B cell (primary cell): Measurements from ENCODE around the gene OS9. TPM values are rescaled to one million over a fixed set of nuclear protein-coding genes. Genes with fewer than 3 reads are reported as not detected.

Experiments
- ATAC-seq: fragments of 200-7000 bp; cut with Tn5 transposase; one replicate; pipeline ENCODE4 v1.10.0; 2021; ENCODE audit warnings: low read depth, mild to moderate bottlenecking, moderate number of reproducible peaks, moderate library complexity
- CTCF ChIA-PET: fragments of 350-600 bp; sonication (Branson Sonifier 250); formaldehyde crosslinking; loops from one replicate; lab custom pipeline; 2021; ENCODE audit warnings: antibody characterized with exemption, inconsistent platforms; lab: Charles Lee
- POLR2A ChIA-PET: fragments of 350-600 bp; sonication (Branson Sonifier 250); formaldehyde crosslinking; loops from one replicate; lab custom pipeline; 2021; ENCODE audit warnings: antibody characterized with exemption; lab: Charles Lee
- DNase-seq: peaks from one replicate; pipeline ENCODE4 v3.0.0; 2013
- H2AFZ ChIP-seq: 2 replicates; pipeline ENCODE4 v1.6.1; 2012; ENCODE audit warnings: mild to moderate bottlenecking, low read depth, low read length; ENCODE audit not compliant: insufficient read depth, poor library complexity, severe bottlenecking
- H3K27ac ChIP-seq, 2 donors: 1 replicate in 1 of 2; 2 replicates in 1 of 2; pipeline ENCODE4 v1.5.1; 2012 to 2013; ENCODE audit warnings: low read length in 2 of 2, mild to moderate bottlenecking in 2 of 2, moderate library complexity in 1 of 2
- H3K27me3 ChIP-seq, 4 experiments: fragments of 200-600 bp in 1 of 4; sonication (generic) in 1 of 4; replicated peaks in 1 of 4; 1 replicate in 2 of 4; 2 replicates in 2 of 4; pipeline versions ENCODE4 v1.6.1 to v1.7.0; 2013 to 2016; ENCODE audit warnings: low read length in 3 of 4, mild to moderate bottlenecking in 2 of 4, mixed read lengths in 1 of 4, moderate library complexity in 1 of 4; ENCODE audit not compliant: insufficient read depth in 4 of 4, control insufficient read depth in 3 of 4; ENCODE audit errors: control extremely low read depth in 1 of 4
- H3K36me3 ChIP-seq, 2 experiments: replicated peaks in 1 of 2; 1 replicate in 1 of 2; 2 replicates in 1 of 2; pipeline versions ENCODE4 v1.6.1 to v1.7.1; 2013; ENCODE audit warnings: low read length in 1 of 2; ENCODE audit not compliant: insufficient read depth in 2 of 2, control insufficient read depth in 1 of 2; ENCODE audit errors: control extremely low read depth in 1 of 2, extremely low read depth in 1 of 2
- H3K4me1 ChIP-seq, 2 donors: fragments of 200-600 bp in 1 of 2; sonication (generic) in 1 of 2; 1 replicate in 1 of 2; 2 replicates in 1 of 2; pipeline versions ENCODE4 v1.5.1 to v1.6.1; 2013 to 2017; ENCODE audit warnings: low read length in 2 of 2; ENCODE audit not compliant: control insufficient read depth in 2 of 2, insufficient read depth in 2 of 2
- H3K4me2 ChIP-seq: replicated peaks from 2 replicates; pipeline ENCODE3; 2012; ENCODE audit warnings: mild to moderate bottlenecking, low read depth, low read length; ENCODE audit not compliant: poor library complexity, severe bottlenecking
- H3K4me3 ChIP-seq, 5 experiments: fragments of 200-600 bp in 1 of 5; sonication (generic) in 1 of 5; 1 replicate in 3 of 5; 2 replicates in 2 of 5; pipeline versions ENCODE4 v1.5.1 to v1.7.0; 2011 to 2016; ENCODE audit warnings: low read length in 4 of 5, mild to moderate bottlenecking in 4 of 5, low read depth in 2 of 5, control low read depth in 1 of 5, moderate library complexity in 1 of 5; ENCODE audit not compliant: insufficient read depth in 1 of 5; ENCODE audit errors: control extremely low read depth in 1 of 5, extremely low read depth in 1 of 5
- H3K79me2 ChIP-seq: fragments of 200-600 bp; sonication (generic); one replicate; pipeline ENCODE4 v1.6.0; 2016; ENCODE audit warnings: low read length; ENCODE audit not compliant: control insufficient read depth, insufficient read depth
- H3K9ac ChIP-seq: fragments of 200-600 bp; sonication (generic); 2 replicates; pipeline ENCODE4 v1.6.1; 2017; ENCODE audit warnings: mild to moderate bottlenecking, low read length, moderate library complexity
- H3K9me3 ChIP-seq, 3 donors: one replicate each; pipeline versions ENCODE4 v1.6.1 to v1.7.1; 2013; ENCODE audit warnings: low read length in 2 of 3; ENCODE audit not compliant: control insufficient read depth in 2 of 3, insufficient read depth in 1 of 3; ENCODE audit errors: control extremely low read depth in 1 of 3
- H4K20me1 ChIP-seq: 2 replicates; pipeline ENCODE4 v1.6.0; 2012; ENCODE audit warnings: mild to moderate bottlenecking, low read length; ENCODE audit not compliant: insufficient read depth, control insufficient read depth, poor library complexity, severe bottlenecking
- H3K27ac Mint-ChIP-seq: one replicate; pipeline ENCODE4 v1.8.0; 2021; ENCODE audit warnings: mixed read lengths
- H3K27me3 Mint-ChIP-seq: one replicate; pipeline ENCODE4 v1.8.0; 2021; ENCODE audit warnings: mixed read lengths
- H3K4me1 Mint-ChIP-seq: one replicate; pipeline ENCODE4 v1.8.0; 2021; ENCODE audit warnings: mixed read lengths
- H3K4me3 Mint-ChIP-seq: one replicate; pipeline ENCODE4 v1.8.0; 2021; ENCODE audit warnings: mixed read lengths
- H3K9me3 Mint-ChIP-seq: one replicate; pipeline ENCODE4 v1.8.0; 2022; ENCODE audit warnings: mixed read lengths; ENCODE audit not compliant: insufficient read depth
- CTCF ChIP-seq: fragments of 200-600 bp; IDR thresholded peaks from one replicate; pipeline ENCODE4 v1.8.0; 2022; ENCODE audit warnings: antibody characterized with exemption, mild to moderate bottlenecking
- EZH2 ChIP-seq: IDR thresholded peaks from 2 replicates; pipeline ENCODE4 v1.6.1; 2012; ENCODE audit warnings: borderline replicate concordance, low read depth, mild to moderate bottlenecking, moderate library complexity, low read length; ENCODE audit not compliant: insufficient read depth, poor library complexity, severe bottlenecking
- WGBS: methylation state at CpG from one replicate; pipeline ENCODE4 v1.1.5; 2013; ENCODE audit warnings: missing lambda C conversion rate; ENCODE audit not compliant: insufficient coverage; 5-methylcytosine and 5-hydroxymethylcytosine counted together
- intact Hi-C: fragments of 100-400 bp; cut with micrococcal nuclease; formaldehyde crosslinking; loops from one replicate; pipeline ENCODE4 v1.10.0; 2022
- polyA plus RNA-seq: library from polyadenylated mRNA; depleted of rRNA; stranded (reverse); fragments of >200 nt; gene quantifications from 2 replicates; pipeline ENCODE4 v1.2.3, GENCODE V29; 2012
- total RNA-seq, 2 donors: library from RNA; stranded (reverse); fragments of 120-200 nt in 1 of 2; gene quantifications; 1 replicate in 1 of 2; 2 replicates in 1 of 2; pipeline versions ENCODE4 v1.2.3 to v1.2.4, GENCODE V29; 2013 to 2022

The OS9 gene
- total and polyA plus RNA-seq, 2 donors (not counting 1 experiment from before 2014, with no cell fraction given), result 182 to 234 TPM

GRCh38 chr12:57717131-57717530 is 23.2 kb downstream of the OS9 start:
- Histone ChIP-seq H3K4me1 (peaks cover 13 to 19% of the 10 kb centered on the region in 2 donors), H3K27me3 (no peaks in the 10 kb centered on the region), H3K4me3 (no peak overlapping the region), H3K9me3 (no peaks in the 10 kb centered on the region), H3K36me3 (peaks cover 3 to 68% of the 10 kb centered on the region in 2 experiments), H3K4me2 (no peak overlapping the region), H3K79me2 (peaks cover 15% of the 10 kb centered on the region), H2AFZ (no peak overlapping the region), H4K20me1 (peaks cover 41% of the 10 kb centered on the region), H3K27ac (no peak overlapping the region), H3K9ac (no peak overlapping the region)
- H3K27me3 Mint-ChIP-seq, result no peaks in the 10 kb centered on the region
- DNase-seq (no peak), ATAC-seq (no peak)
- intact Hi-C loops, result no loop called here
- peaks cover 9% of the 10 kb centered on the region for H3K4me1 Mint-ChIP-seq
- ChIA-PET CTCF (interaction anchor here (0.8 kb wide), 1 partner anchor 11 kb away, joined by 4 read pairs; no protein-coding TSS in a partner anchor), POLR2A (interaction anchor here (0.7 kb wide), 1 partner anchor 1632 kb away, joined by 3 read pairs; no protein-coding TSS in a partner anchor)
- no peaks in the 10 kb centered on the region for H3K9me3 Mint-ChIP-seq
- no peak overlapping the region for H3K27ac Mint-ChIP-seq
- no peak overlapping the region for H3K4me3 Mint-ChIP-seq
- WGBS, result 100% methylated on average over 5 of the region's 5 CpGs
- TF ChIP-seq EZH2 (no peak), CTCF (no peak)

- Histone ChIP-seq H3K27ac (no peak overlapping the region), H3K9ac (no peak overlapping the region), H3K4me2 (no peak overlapping the region), H3K9me3 (no peaks in the 10 kb centered on the region), H4K20me1 (peaks cover 34% of the 10 kb centered on the region), H2AFZ (no peak overlapping the region), H3K36me3 (peaks cover 3 to 62% of the 10 kb centered on the region in 2 experiments), H3K79me2 (peaks cover 13% of the 10 kb centered on the region), H3K4me1 (peaks cover 13 to 19% of the 10 kb centered on the region in 2 donors), H3K4me3 (no peak overlapping the region), H3K27me3 (no peaks in the 10 kb centered on the region)
- intact Hi-C loops, result no loop called here
- Mint-ChIP-seq H3K27ac (no peak overlapping the region), H3K4me1 (peaks cover 9% of the 10 kb centered on the region), H3K27me3 (no peaks in the 10 kb centered on the region), H3K4me3 (no peak overlapping the region), H3K9me3 (no peaks in the 10 kb centered on the region)
- ChIA-PET CTCF (interaction anchor here (0.8 kb wide), 1 partner anchor 12 kb away, joined by 4 read pairs; no protein-coding TSS in a partner anchor), POLR2A (interaction anchor here (0.7 kb wide), 1 partner anchor 1633 kb away, joined by 3 read pairs; no protein-coding TSS in a partner anchor)
- DNase-seq (no peak), ATAC-seq (no peak)
- TF ChIP-seq EZH2 (no peak), CTCF (no peak)
- 93% methylated on average over 16 of the region's 22 CpGs for WGBS
Measured at GRCh38 chr12:57717846-57718640, 24.1 kb downstream of the OS9 start.
